Effector memory CD4-positive, alpha-beta T cell (primary cell): Measurements from ENCODE around the gene PPP4R2.

Experiments used
- DNase-seq, 3 donors: peaks; one replicate each; pipeline ENCODE4 v3.0.0-alpha.2; 2020
- H3K27ac ChIP-seq: 2 replicates; pipeline ENCODE4 v1.7.0; 2013; ENCODE audit warnings: mild to moderate bottlenecking, low read length, moderate library complexity; ENCODE audit not compliant: insufficient read depth, poor library complexity, severe bottlenecking
- H3K27me3 ChIP-seq: replicated peaks from 2 replicates; pipeline ENCODE4 v1.7.0; 2013; ENCODE audit warnings: mild to moderate bottlenecking, low read length; ENCODE audit not compliant: insufficient read depth, control insufficient read depth, poor library complexity, severe bottlenecking
- H3K36me3 ChIP-seq: 2 replicates; pipeline ENCODE4 v1.7.0; 2013; ENCODE audit warnings: mild to moderate bottlenecking, low read length, moderate library complexity; ENCODE audit not compliant: control insufficient read depth, insufficient read depth
- H3K4me1 ChIP-seq: 2 replicates; pipeline ENCODE4 v1.7.0; 2013; ENCODE audit warnings: low read length, mild to moderate bottlenecking; ENCODE audit not compliant: control insufficient read depth, insufficient read depth, poor library complexity, severe bottlenecking
- H3K4me3 ChIP-seq: 2 replicates; pipeline ENCODE4 v1.7.0; 2013; ENCODE audit warnings: low read length, low read depth, mild to moderate bottlenecking; ENCODE audit not compliant: insufficient read depth, poor library complexity, severe bottlenecking
- H3K9me3 ChIP-seq: 2 replicates; pipeline ENCODE4 v1.7.0; 2013; ENCODE audit warnings: mild to moderate bottlenecking, low read length, moderate library complexity; ENCODE audit not compliant: control insufficient read depth

Gene PPP4R2

GRCh38 chr3:73074781-73075180 is 78.2 kb downstream of the PPP4R2 start:
- H3K9me3 ChIP-seq, result no peaks in the 10 kb centered on the region
- DNase-seq, result no peak
- H3K27ac ChIP-seq, result no peak overlapping the region
- no peaks in the 10 kb centered on the region for H3K4me1 ChIP-seq
- H3K4me3 ChIP-seq, result no peak overlapping the region
- no peaks in the 10 kb centered on the region for H3K27me3 ChIP-seq
- no peaks in the 10 kb centered on the region for H3K36me3 ChIP-seq

- Histone ChIP-seq H3K4me1 (no peaks in the 10 kb centered on the region), H3K27ac (no peak overlapping the region), H3K27me3 (no peaks in the 10 kb centered on the region), H3K9me3 (no peaks in the 10 kb centered on the region), H3K36me3 (no peaks in the 10 kb centered on the region), H3K4me3 (no peak overlapping the region)
- DNase-seq, result no peak
Measured at GRCh38 chr3:73080216-73080966, 83.8 kb downstream of the PPP4R2 start.

- Histone ChIP-seq H3K27ac (no peak overlapping the region), H3K36me3 (no peaks in the 10 kb centered on the region), H3K4me3 (no peak overlapping the region), H3K9me3 (no peaks in the 10 kb centered on the region), H3K4me1 (no peaks in the 10 kb centered on the region), H3K27me3 (no peaks in the 10 kb centered on the region)
- DNase-seq, result no peak
Measured at GRCh38 chr3:73081140-73081539, 84.5 kb downstream of the PPP4R2 start.

GRCh38 chr3:73084170-73084569 is 87.6 kb downstream of the PPP4R2 start:
- Histone ChIP-seq H3K4me3 (no peak overlapping the region), H3K27ac (no peak overlapping the region), H3K36me3 (no peaks in the 10 kb centered on the region), H3K9me3 (no peaks in the 10 kb centered on the region), H3K27me3 (no peaks in the 10 kb centered on the region), H3K4me1 (no peaks in the 10 kb centered on the region)
- DNase-seq, result no peak

- Histone ChIP-seq H3K27me3 (no peaks in the 10 kb centered on the region), H3K4me1 (no peaks in the 10 kb centered on the region), H3K9me3 (no peaks in the 10 kb centered on the region), H3K4me3 (no peak overlapping the region), H3K27ac (no peak overlapping the region), H3K36me3 (no peaks in the 10 kb centered on the region)
- DNase-seq, result peak in 1 of 3 donors; percentile 31
Measured at GRCh38 chr3:73086071-73086494, 89.5 kb downstream of the PPP4R2 start.

- Histone ChIP-seq H3K36me3 (no peaks in the 10 kb centered on the region), H3K4me3 (no peak overlapping the region), H3K27me3 (no peaks in the 10 kb centered on the region), H3K4me1 (no peaks in the 10 kb centered on the region), H3K27ac (no peak overlapping the region), H3K9me3 (no peaks in the 10 kb centered on the region)
- DNase-seq, result no peak
Measured at GRCh38 chr3:73094129-73094528, 97.5 kb downstream of the PPP4R2 start.

- Histone ChIP-seq H3K9me3 (no peaks in the 10 kb centered on the region), H3K36me3 (no peaks in the 10 kb centered on the region), H3K4me3 (no peak overlapping the region), H3K27ac (no peak overlapping the region), H3K27me3 (no peaks in the 10 kb centered on the region), H3K4me1 (no peaks in the 10 kb centered on the region)
- DNase-seq, result no peak
Measured at GRCh38 chr3:73094951-73095350, 98.3 kb downstream of the PPP4R2 start.

GRCh38 chr3:73096169-73096568 is 99.6 kb downstream of the PPP4R2 start:
- no peak overlapping the region for H3K4me3 ChIP-seq
- DNase-seq, result no peak
- no peaks in the 10 kb centered on the region for H3K9me3 ChIP-seq
- H3K4me1 ChIP-seq, result no peaks in the 10 kb centered on the region
- H3K36me3 ChIP-seq, result no peaks in the 10 kb centered on the region
- no peak overlapping the region for H3K27ac ChIP-seq
- H3K27me3 ChIP-seq, result no peaks in the 10 kb centered on the region

GRCh38 chr3:73098026-73098425 is 101.4 kb downstream of the PPP4R2 start:
- Histone ChIP-seq H3K9me3 (no peaks in the 10 kb centered on the region), H3K36me3 (no peaks in the 10 kb centered on the region), H3K4me3 (no peak overlapping the region), H3K27me3 (no peaks in the 10 kb centered on the region), H3K4me1 (no peaks in the 10 kb centered on the region), H3K27ac (no peak overlapping the region)
- DNase-seq, result no peak

- Histone ChIP-seq H3K27ac (no peak overlapping the region), H3K4me1 (no peaks in the 10 kb centered on the region), H3K9me3 (no peaks in the 10 kb centered on the region), H3K36me3 (no peaks in the 10 kb centered on the region), H3K4me3 (no peak overlapping the region), H3K27me3 (no peaks in the 10 kb centered on the region)
- DNase-seq, result no peak
Measured at GRCh38 chr3:73098873-73099272, 102.3 kb downstream of the PPP4R2 start.
